ENCODE results near the gene PPM1A. TPM values are rescaled to one million over a fixed set of nuclear protein-coding genes. Genes with fewer than 3 reads are reported as not detected.

The PPM1A gene
- total and polyA plus RNA-seq, 9 of the 15 experiments (the other 6 are each of a cell fraction or from before 2014, with no cell fraction given) = 5.5 to 23.9 (median 15.2) TPM

DNA sequence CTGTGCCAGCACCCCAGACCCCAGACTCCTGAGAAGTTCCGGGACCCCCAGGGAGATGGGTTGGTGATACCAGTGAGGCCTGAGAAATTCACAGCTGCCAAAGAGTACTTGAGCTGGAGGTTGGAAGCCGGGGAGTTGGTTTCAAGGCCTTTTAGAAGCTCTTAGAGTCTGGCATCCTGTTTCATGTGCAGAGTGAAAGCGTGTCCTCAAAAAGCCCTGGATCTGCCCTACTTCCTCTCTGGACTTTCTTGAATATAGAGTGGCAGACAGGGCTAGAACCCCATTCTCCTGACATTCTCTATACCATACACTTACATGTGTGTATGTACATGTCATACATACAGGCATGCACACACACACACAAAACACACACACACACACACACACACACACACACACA lies 31.3 kb upstream of the PPM1A start:
- Histone ChIP-seq H4K20me1 (replicated peaks; ENCODE audit: control insufficient read depth, insufficient read depth, low read length) (no peaks in the 10 kb centered on the region), H3K4me1 (replicated peaks in 1 of 2; ENCODE audit: control insufficient read depth in 2 of 2, insufficient read depth in 2 of 2, low read length in 2 of 2) (no peaks in the 10 kb centered on the region), H3K36me3 (ENCODE audit: control insufficient read depth, insufficient read depth, low read length) (no peaks in the 10 kb centered on the region), H3K9me1 (ENCODE audit: control insufficient read depth, insufficient read depth, low read length) (no peaks in the 10 kb centered on the region), H3K4me2 (ENCODE audit: insufficient read depth, low read length) (no peak overlapping the region), H3K9me3 (replicated peaks; ENCODE audit: control insufficient read depth, insufficient read depth, low read depth, low read length) (no peaks in the 10 kb centered on the region), H3K9ac (ENCODE audit: insufficient read depth in 1 of 2, low read depth in 2 of 2, low read length in 2 of 2) (no peak overlapping the region), H2AFZ (ENCODE audit: low read depth, low read length) (no peak overlapping the region), H3K27me3 (ENCODE audit: control insufficient read depth in 2 of 2, insufficient read depth in 2 of 2, low read length in 2 of 2) (no peaks in the 10 kb centered on the region), H3K27ac (ENCODE audit: extremely low read depth, low read depth, low read length) (no peak overlapping the region), H3K79me2 (ENCODE audit: control insufficient read depth, insufficient read depth, low read length) (no peaks in the 10 kb centered on the region), H3K4me3 (no peak overlapping the region)
- no peak for DNase-seq (ENCODE audit: extremely low read depth in 1 of 4, low spot score in 3 of 4)
- ChIA-PET POLR2A (no interaction called here), CTCF (ENCODE audit: low intra/inter-chr PET ratio) (no interaction called here)
- intact Hi-C loops (cut with micrococcal nuclease) = no loop called here
- no peak for FAIRE-seq
- 79% methylated on average over 2 of the region's 3 CpGs for WGBS (ENCODE audit: insufficient coverage, low coverage, missing lambda C conversion rate)
- ATAC-seq = no peak
- in situ Hi-C loops (cut with MboI) = no loop called here
- no TSS peak for BruUV-seq (replicated peaks)
- TF ChIP-seq JUND (IDR thresholded peaks at IDR 0.05; ENCODE audit: borderline replicate concordance, low read depth, low read length) (no peak), JUND (tag; IDR thresholded peaks at IDR 0.05; ENCODE audit: borderline replicate concordance, low read depth, low read length) (no peak), SETDB1 (IDR thresholded peaks at IDR 0.05; ENCODE audit: low read length) (no peak), SIX5 (IDR thresholded peaks at IDR 0.05; ENCODE audit: borderline replicate concordance in 1 of 2, insufficient read depth in 1 of 2, low read depth in 1 of 2, low read length in 2 of 2) (no peak), PRPF4 (IDR thresholded peaks at IDR 0.05; ENCODE audit: insufficient read depth, low read depth, low read length, poor library complexity, severe bottlenecking) (no peak), KDM5B (IDR thresholded peaks at IDR 0.05; ENCODE audit: insufficient replicate concordance, low read depth, low read length) (no peak), NCOA4 (IDR thresholded peaks at IDR 0.05; ENCODE audit: partially characterized antibody) (no peak), ARID4B (CRISPR knock-in tag; IDR thresholded peaks at IDR 0.05) (no peak), MTF1 (CRISPR knock-in tag; IDR thresholded peaks at IDR 0.05; ENCODE audit: borderline replicate concordance) (no peak), ZNF174 (CRISPR knock-in tag; IDR thresholded peaks at IDR 0.05) (no peak), ZNF584 (CRISPR knock-in tag; IDR thresholded peaks at IDR 0.05; ENCODE audit: low read depth) (no peak), KLF1 (tag; IDR thresholded peaks at IDR 0.05) (no peak), MXI1 (IDR thresholded peaks at IDR 0.05; ENCODE audit: low read depth, low read length) (no peak)
- TF ChIP-seq, protein P1, sequence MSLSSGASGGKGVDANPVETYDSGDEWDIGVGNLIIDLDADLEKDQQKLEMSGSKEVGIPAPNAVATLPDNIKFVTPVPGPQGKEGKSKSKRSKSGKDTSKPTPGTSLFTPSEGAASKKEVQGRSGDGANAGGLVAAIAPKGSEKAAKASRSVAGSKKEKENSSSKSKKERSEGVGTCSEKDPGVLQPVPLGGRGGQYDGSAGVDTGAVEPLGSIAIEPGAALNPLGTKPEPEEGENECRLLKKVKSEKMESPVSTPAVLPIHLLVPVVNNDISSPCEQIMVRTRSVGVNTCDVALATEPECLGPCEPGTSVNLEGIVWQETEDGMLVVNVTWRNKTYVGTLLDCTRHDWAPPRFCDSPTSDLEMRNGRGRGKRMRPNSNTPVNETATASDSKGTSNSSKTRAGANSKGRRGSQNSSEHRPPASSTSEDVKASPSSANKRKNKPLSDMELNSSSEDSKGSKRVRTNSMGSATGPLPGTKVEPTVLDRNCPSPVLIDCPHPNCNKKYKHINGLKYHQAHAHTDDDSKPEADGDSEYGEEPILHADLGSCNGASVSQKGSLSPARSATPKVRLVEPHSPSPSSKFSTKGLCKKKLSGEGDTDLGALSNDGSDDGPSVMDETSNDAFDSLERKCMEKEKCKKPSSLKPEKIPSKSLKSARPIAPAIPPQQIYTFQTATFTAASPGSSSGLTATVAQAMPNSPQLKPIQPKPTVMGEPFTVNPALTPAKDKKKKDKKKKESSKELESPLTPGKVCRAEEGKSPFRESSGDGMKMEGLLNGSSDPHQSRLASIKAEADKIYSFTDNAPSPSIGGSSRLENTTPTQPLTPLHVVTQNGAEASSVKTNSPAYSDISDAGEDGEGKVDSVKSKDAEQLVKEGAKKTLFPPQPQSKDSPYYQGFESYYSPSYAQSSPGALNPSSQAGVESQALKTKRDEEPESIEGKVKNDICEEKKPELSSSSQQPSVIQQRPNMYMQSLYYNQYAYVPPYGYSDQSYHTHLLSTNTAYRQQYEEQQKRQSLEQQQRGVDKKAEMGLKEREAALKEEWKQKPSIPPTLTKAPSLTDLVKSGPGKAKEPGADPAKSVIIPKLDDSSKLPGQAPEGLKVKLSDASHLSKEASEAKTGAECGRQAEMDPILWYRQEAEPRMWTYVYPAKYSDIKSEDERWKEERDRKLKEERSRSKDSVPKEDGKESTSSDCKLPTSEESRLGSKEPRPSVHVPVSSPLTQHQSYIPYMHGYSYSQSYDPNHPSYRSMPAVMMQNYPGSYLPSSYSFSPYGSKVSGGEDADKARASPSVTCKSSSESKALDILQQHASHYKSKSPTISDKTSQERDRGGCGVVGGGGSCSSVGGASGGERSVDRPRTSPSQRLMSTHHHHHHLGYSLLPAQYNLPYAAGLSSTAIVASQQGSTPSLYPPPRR (CRISPR knock-in tag; IDR thresholded peaks at IDR 0.05; ENCODE audit: borderline replicate concordance) = no peak

Data from K562 (cell line).